GM12878 (cell line): ENCODE results near the gene SLC24A4. TPM values are rescaled to one million over a fixed set of nuclear protein-coding genes. Genes with fewer than 3 reads are reported as not detected.

Source experiments
- ATAC-seq: fragments of 200-7000 bp; cut with Tn5 transposase; 3 replicates; pipeline ENCODE4 v1.9.1; 2020; ENCODE audit warnings: mild to moderate bottlenecking, moderate library complexity
- BruUV-seq: library from RNA; stranded (reverse); fragments of 400-500 nt; replicated peaks from 2 replicates; lab custom pipeline; 2021; lab: Mats Ljungman, UMichigan
- CTCF ChIA-PET: fragments of 300-600 bp; sonication (Branson Sonifier 250); formaldehyde crosslinking; extraction: SDS; loops from one replicate; lab custom pipeline; 2021; ENCODE audit warnings: inconsistent platforms; lab: Yijun Ruan, JAX
- POLR2A ChIA-PET: fragments of 350-600 bp; formaldehyde crosslinking; extraction: SDS; loops from one replicate; lab custom pipeline; 2021; ENCODE audit warnings: inconsistent platforms; lab: Charles Lee
- RAD21 ChIA-PET: fragments of 300-600 bp; sonication (Branson Sonifier 250); formaldehyde crosslinking; loops from one replicate; lab custom pipeline; 2023; ENCODE audit warnings: antibody characterized with exemption; ENCODE audit not compliant: unreplicated experiment; lab: Charles Lee
- SMC1A ChIA-PET: fragments of 300-600 bp; sonication (Branson Sonifier 250); formaldehyde crosslinking; loops from one replicate; lab custom pipeline; 2023; ENCODE audit not compliant: unreplicated experiment, uncharacterized antibody; lab: Charles Lee
- DNase-seq: peaks from one replicate; pipeline ENCODE4 v3.0.0-alpha.2; 2011; ENCODE audit warnings: low read depth, low spot score
- FAIRE-seq: peaks from 3 replicates; lab custom pipeline; 2011; peaks lifted over from hg19 to GRCh38; lab: Jason Lieb, UNC
- H2AFZ ChIP-seq: 2 replicates; pipeline ENCODE4 v1.6.0; 2011; ENCODE audit warnings: low read depth, low read length, control low read depth; ENCODE audit not compliant: control insufficient read depth
- H3K27ac ChIP-seq: 2 replicates; pipeline ENCODE4 v1.5.1; 2011; ENCODE audit warnings: control low read depth; ENCODE audit not compliant: control insufficient read depth, insufficient read depth
- H3K27me3 ChIP-seq, 2 experiments: replicated peaks in 1 of 2; 2 replicates each; pipeline versions ENCODE4 v1.6.0 to v1.6.1; 2011; ENCODE audit warnings: low read length in 1 of 2; ENCODE audit not compliant: control insufficient read depth in 2 of 2, insufficient read depth in 2 of 2
- H3K36me3 ChIP-seq, 2 experiments: 2 replicates each; pipeline ENCODE4 v1.5.1; 2011; ENCODE audit warnings: low read length in 1 of 2; ENCODE audit not compliant: control insufficient read depth in 2 of 2, insufficient read depth in 2 of 2
- H3K4me1 ChIP-seq: 2 replicates; pipeline ENCODE4 v1.6.1; 2011; ENCODE audit warnings: mild to moderate bottlenecking, low read length, moderate library complexity, mixed read lengths; ENCODE audit not compliant: control insufficient read depth, insufficient read depth
- H3K4me2 ChIP-seq: 2 replicates; pipeline ENCODE4 v1.6.0; 2011; ENCODE audit warnings: control low read depth; ENCODE audit not compliant: control insufficient read depth, insufficient read depth
- H3K4me3 ChIP-seq: fragments of 200-600 bp; sonication (generic); 2 replicates; pipeline ENCODE4 v1.5.1; 2016
- H3K79me2 ChIP-seq: 2 replicates; pipeline ENCODE4 v1.6.0; 2011; ENCODE audit warnings: low read length; ENCODE audit not compliant: control insufficient read depth, insufficient read depth
- H3K9ac ChIP-seq: 2 replicates; pipeline ENCODE4 v1.8.0; 2011; ENCODE audit warnings: low read length, control low read depth, mixed read lengths; ENCODE audit not compliant: control insufficient read depth, insufficient read depth
- H3K9me3 ChIP-seq: replicated peaks from 3 replicates; pipeline ENCODE4 v1.5.1; 2011; ENCODE audit warnings: mild to moderate bottlenecking, low read length; ENCODE audit not compliant: control insufficient read depth, insufficient read depth
- H4K20me1 ChIP-seq: 2 replicates; pipeline ENCODE4 v1.6.0; 2011; ENCODE audit not compliant: control insufficient read depth, insufficient read depth
- BCLAF1 ChIP-seq: fragments of 450-650 bp; IDR thresholded peaks from 2 replicates; pipeline ENCODE4 v1.6.1; 2017; ENCODE audit warnings: antibody characterized with exemption, mild to moderate bottlenecking, moderate library complexity
- CBFB ChIP-seq: IDR thresholded peaks from 2 replicates; pipeline ENCODE4 v1.6.1; 2016; ENCODE audit warnings: antibody characterized with exemption, low read depth
- CREB1 ChIP-seq: IDR thresholded peaks from 2 replicates; pipeline ENCODE4 v1.6.1; 2012; ENCODE audit warnings: low read depth, mild to moderate bottlenecking, inconsistent platforms
- DPF2 ChIP-seq: fragments of 450-650 bp; IDR thresholded peaks from 2 replicates; pipeline ENCODE4 v1.6.1; 2017; ENCODE audit warnings: mild to moderate bottlenecking
- FOXM1 ChIP-seq: IDR thresholded peaks from 2 replicates; pipeline ENCODE4 v1.6.1; 2012; ENCODE audit warnings: low read depth, mild to moderate bottlenecking, inconsistent platforms, low read length, moderate library complexity
- HDAC2 ChIP-seq: fragments of 200-600 bp; sonication (generic); IDR thresholded peaks from 2 replicates; pipeline ENCODE4 v1.6.1; 2017
- IKZF1 ChIP-seq: fragments of 450-650 bp; conservative IDR thresholded peaks from 2 replicates; pipeline ENCODE4 v1.6.1; 2017; ENCODE audit warnings: antibody characterized with exemption, mild to moderate bottlenecking
- REST ChIP-seq: IDR thresholded peaks from 2 replicates; pipeline ENCODE4 v1.6.1; 2012; ENCODE audit warnings: mild to moderate bottlenecking, low read depth, low read length
- SKIL ChIP-seq: fragments of 450-650 bp; IDR thresholded peaks from 2 replicates; pipeline ENCODE4 v1.6.1; 2017; ENCODE audit warnings: mild to moderate bottlenecking, low read depth, inconsistent platforms; ENCODE audit not compliant: poor library complexity, severe bottlenecking
- SREBF2 ChIP-seq: IDR thresholded peaks from 2 replicates; pipeline ENCODE4 v1.6.1; 2012; ENCODE audit warnings: mild to moderate bottlenecking, low read length
- ZBTB4 ChIP-seq: fragments of 450-650 bp; formaldehyde crosslinking; IDR thresholded peaks from 2 replicates; pipeline ENCODE4 v1.4.0; 2022; ENCODE audit warnings: mild to moderate bottlenecking, moderate library complexity
- ZSCAN29 ChIP-seq: fragments of 450-650 bp; IDR thresholded peaks from 2 replicates; pipeline ENCODE4 v1.6.1; 2017; ENCODE audit warnings: mild to moderate bottlenecking, moderate library complexity
- WGBS: methylation state at CpG from one replicate; pipeline ENCODE4 v1.1.6; 2016; ENCODE audit warnings: low lambda C conversion rate; ENCODE audit not compliant: insufficient replicate concordance, insufficient coverage; ENCODE audit errors: missing lambda C conversion rate; 5-methylcytosine and 5-hydroxymethylcytosine counted together
- in situ Hi-C: fragments of 300-500 bp; cut with MboI; formaldehyde crosslinking; loops from 9 replicates; pipeline ENCODE4 v1.14.3; 2018; ENCODE audit warnings: mixed read lengths
- intact Hi-C: fragments of 100-400 bp; cut with micrococcal nuclease; formaldehyde crosslinking; loops from one replicate; pipeline ENCODE4 v1.14.2; 2022; ENCODE audit not compliant: unreplicated experiment
- polyA plus RNA-seq, 11 experiments: library from polyadenylated mRNA; depleted of rRNA in 4 of 11; unstranded in 6 of 11; stranded (reverse) in 5 of 11; fragments of >200 nt; fragmentation: Nextera tagmentation in 4 of 11; fragmentation: Illumina TruSeq in 1 of 11; extraction: Ambion mirVana in 4 of 11; extraction: Trizol in 1 of 11; gene quantifications; 1 replicate in 1 of 11; 2 replicates in 10 of 11; pipeline versions ENCODE4 v1.2.1 to v1.2.3, GENCODE V29; 2011 to 2016; ENCODE audit warnings: inconsistent platforms in 2 of 11, missing spikeins in 2 of 11, low read depth in 1 of 11
- total RNA-seq, 4 experiments: library from RNA; depleted of rRNA in 3 of 4; stranded (reverse); fragments of >200 nt in 3 of 4; fragmentation: Illumina TruSeq in 1 of 4; extraction: Trizol in 1 of 4; gene quantifications; 2 replicates each; pipeline versions ENCODE4 v1.2.1 to v1.2.3, GENCODE V29; 2013 to 2021

SLC24A4 gene
- total and polyA plus RNA-seq, 10 of the 15 experiments (the other 5 are each of a cell fraction or from before 2014, with no cell fraction given) = under 0.01 to 0.46 (median 0.04) TPM; not detected in 5

GRCh38 chr14:92386637-92387036 lies 63.7 kb downstream of the SLC24A4 start (continued):
- TF ChIP-seq SKIL = no peak
- no peak for TF ChIP-seq FOXM1
- no peak for TF ChIP-seq CREB1
- TF ChIP-seq CBFB = no peak
- TF ChIP-seq DPF2 = no peak
- TF ChIP-seq BCLAF1 = no peak

- TF ChIP-seq IKZF1 = no peak
- no peak for TF ChIP-seq REST
- TF ChIP-seq HDAC2 = no peak
- TF ChIP-seq SREBF2 = no peak
- no peak for TF ChIP-seq ZBTB4 (CRISPR knock-in tag)
- TF ChIP-seq ZSCAN29 = no peak
- ChIA-PET POLR2A (no interaction called here), CTCF (no interaction called here), SMC1A (no interaction called here), RAD21 (no interaction called here)
- H3K9ac ChIP-seq = no peak overlapping the region
- 0 out of 4 replicates have a peak, but pooled peaks cover 0 to 3% of the 10 kb centered on the region in 2 experiments for H3K27me3 ChIP-seq
- H3K79me2 ChIP-seq = no peaks in the 10 kb centered on the region
- H2AFZ ChIP-seq = no peak overlapping the region
- intact Hi-C loops (no loop called here), in situ Hi-C loops (no loop called here)
- no peak for FAIRE-seq
- no peaks in the 10 kb centered on the region for H3K4me1 ChIP-seq
- no TSS peak for BruUV-seq
- ATAC-seq = no peak
- no peak overlapping the region for H3K4me3 ChIP-seq
- no peaks in the 10 kb centered on the region for H3K9me3 ChIP-seq
- no peak for DNase-seq
- 91% methylated on average over 1 of the region's 1 CpG for WGBS
- H3K4me2 ChIP-seq = no peak overlapping the region
- H3K36me3 ChIP-seq = no peaks in the 10 kb centered on the region
- no peaks in the 10 kb centered on the region for H4K20me1 ChIP-seq
- H3K27ac ChIP-seq = no peak overlapping the region
Measured at GRCh38 chr14:92387578-92387977, 64.6 kb downstream of the SLC24A4 start.
